HepG2 (cell line): ENCODE measurements around the gene KDELR3. TPM values are rescaled to one million over a fixed set of nuclear protein-coding genes. Genes with fewer than 3 reads are reported as not detected.

Source experiments
- BRCA1 ChIP-seq: sonication (generic); formaldehyde crosslinking; IDR thresholded peaks from 2 replicates; pipeline ENCODE4 v1.4.0; 2020; ENCODE audit warnings: missing genetic modification reagents
- DMAP1 ChIP-seq: IDR thresholded peaks from 2 replicates; pipeline ENCODE4 v1.6.1; 2016
- MNT ChIP-seq: fragments of 450-650 bp; IDR thresholded peaks from 2 replicates; pipeline ENCODE4 v1.6.1; 2016
- NONO ChIP-seq, 2 experiments: fragments of 450-650 bp in 1 of 2; sonication (generic) in 1 of 2; formaldehyde crosslinking in 1 of 2; IDR thresholded peaks in 1 of 2; conservative IDR thresholded peaks in 1 of 2; 2 replicates each; pipeline versions ENCODE4 v1.6.1 to v1.8.0; 2017 to 2022; ENCODE audit warnings: mild to moderate bottlenecking in 1 of 2, missing genetic modification reagents in 1 of 2, moderate library complexity in 1 of 2
- NR1H2 ChIP-seq: sonication (generic); formaldehyde crosslinking; IDR thresholded peaks from 2 replicates; pipeline ENCODE4 v1.8.1; 2022; ENCODE audit warnings: low read depth, missing genetic modification reagents, borderline replicate concordance
- SALL1 ChIP-seq: sonication (generic); formaldehyde crosslinking; IDR thresholded peaks from 2 replicates; pipeline ENCODE4 v1.8.0; 2022; ENCODE audit warnings: mild to moderate bottlenecking, missing genetic modification reagents
- SMAD9 ChIP-seq: sonication (generic); formaldehyde crosslinking; IDR thresholded peaks from 2 replicates; pipeline ENCODE4 v1.5.1; 2020; ENCODE audit warnings: mild to moderate bottlenecking, missing genetic modification reagents
- SOX5 ChIP-seq: IDR thresholded peaks from 2 replicates; pipeline ENCODE4 v1.6.1; 2016; ENCODE audit warnings: borderline replicate concordance
- STAT6 ChIP-seq: sonication (generic); formaldehyde crosslinking; IDR thresholded peaks from 2 replicates; pipeline ENCODE4 v1.4.0; 2020; ENCODE audit warnings: missing genetic modification reagents, mild to moderate bottlenecking, borderline replicate concordance
- ZFP37 ChIP-seq: sonication (generic); formaldehyde crosslinking; IDR thresholded peaks from 2 replicates; pipeline ENCODE4 v1.4.0; 2020; ENCODE audit warnings: missing genetic modification reagents, borderline replicate concordance
- ZFP90 ChIP-seq: sonication (generic); formaldehyde crosslinking; IDR thresholded peaks from 2 replicates; pipeline ENCODE4 v1.8.0; 2022; ENCODE audit warnings: missing genetic modification reagents, mild to moderate bottlenecking, inconsistent platforms, borderline replicate concordance
- ZKSCAN8 ChIP-seq: IDR thresholded peaks from 2 replicates; pipeline ENCODE4 v1.6.1; 2016; ENCODE audit warnings: borderline replicate concordance, missing genetic modification reagents, missing compliant biosample characterization
- ZNF225 ChIP-seq: sonication (generic); formaldehyde crosslinking; IDR thresholded peaks from 2 replicates; pipeline ENCODE4 v1.4.0; 2020; ENCODE audit warnings: mild to moderate bottlenecking, missing genetic modification reagents
- ZNF329 ChIP-seq: sonication (generic); formaldehyde crosslinking; IDR thresholded peaks from 2 replicates; pipeline ENCODE4 v1.9.0; 2021; ENCODE audit warnings: low read depth, mild to moderate bottlenecking, missing genetic modification reagents
- ZNF547 ChIP-seq: sonication (generic); formaldehyde crosslinking; IDR thresholded peaks from 2 replicates; pipeline ENCODE4 v1.5.1; 2020; ENCODE audit warnings: mild to moderate bottlenecking, missing genetic modification reagents
- ZNF574 ChIP-seq: sonication (generic); formaldehyde crosslinking; IDR thresholded peaks from 2 replicates; pipeline ENCODE4 v1.4.0; 2020; ENCODE audit warnings: missing genetic modification reagents
- ZNF687 ChIP-seq: sonication (generic); formaldehyde crosslinking; IDR thresholded peaks from 2 replicates; pipeline ENCODE4 v1.5.1; 2020; ENCODE audit warnings: mild to moderate bottlenecking, missing genetic modification reagents, moderate library complexity
- polyA plus RNA-seq, 8 experiments: library from polyadenylated mRNA; depleted of rRNA in 3 of 8; stranded (reverse) in 7 of 8; unstranded in 1 of 8; fragments of >200 nt; fragmentation: Illumina TruSeq in 4 of 8; extraction: Trizol in 4 of 8; gene quantifications; 2 replicates each; pipeline versions ENCODE4 v1.2.1 to v1.2.3, GENCODE V29; 2011 to 2016; ENCODE audit warnings: low read depth in 4 of 8, missing spikeins in 1 of 8, mixed read lengths in 1 of 8; ENCODE audit not compliant: insufficient read depth in 1 of 8
- total RNA-seq, 5 experiments: library from RNA; depleted of rRNA; stranded (reverse); fragments of >200 nt; fragmentation: Illumina TruSeq; extraction: Trizol; gene quantifications; 2 replicates each; pipeline ENCODE4 v1.2.3, GENCODE V29; 2016; ENCODE audit warnings: low read depth in 1 of 5

The KDELR3 gene
- total and polyA plus RNA-seq, 2 of the 13 experiments (the other 11 are each of a cell fraction or from before 2014, with no cell fraction given) = 24.2 to 65.7 TPM

GRCh38 chr22:38462960-38463784, 4.7 kb upstream of the KDELR3 start (continued):
- TF ChIP-seq MNT (no peak), ZKSCAN8 (CRISPR knock-in tag) (peak; percentile 36; the same call in 1 of the 2 replicates), ZFP90 (CRISPR knock-in tag) (no peak), SMAD9 (CRISPR knock-in tag) (0 out of 2 replicates have a peak, but pooled peaks have one; percentile 48), BRCA1 (CRISPR knock-in tag) (no peak), ZNF225 (CRISPR knock-in tag) (no peak), ZNF687 (CRISPR knock-in tag) (peak; percentile 83), ZFP37 (CRISPR knock-in tag) (0 out of 2 replicates have a peak, but pooled peaks have one; percentile 37), STAT6 (no peak), SALL1 (CRISPR knock-in tag) (peak; percentile 68), ZNF329 (no peak), DMAP1 (CRISPR knock-in tag) (peak; percentile 33; the same call in 1 of the 2 replicates), ZNF574 (peak; percentile 76), SOX5 (no peak), NR1H2 (CRISPR knock-in tag) (no peak), ZNF547 (CRISPR knock-in tag) (peak; percentile 73; the same call in 1 of the 2 replicates), NONO (IDR thresholded peaks at IDR 0.05) (no peak), NONO (CRISPR knock-in tag; conservative IDR thresholded peaks at IDR 0.05) (0 out of 2 replicates have a peak, but pooled peaks have one; percentile 35)
